ENCODE data around the gene NCR3LG1. TPM values are rescaled to one million over a fixed set of nuclear protein-coding genes. Genes with fewer than 3 reads are reported as not detected.

The NCR3LG1 gene
- total and polyA plus RNA-seq, 8 donors, result under 0.01 to 13.6 (median 4.1) TPM; not detected in 1

DNA sequence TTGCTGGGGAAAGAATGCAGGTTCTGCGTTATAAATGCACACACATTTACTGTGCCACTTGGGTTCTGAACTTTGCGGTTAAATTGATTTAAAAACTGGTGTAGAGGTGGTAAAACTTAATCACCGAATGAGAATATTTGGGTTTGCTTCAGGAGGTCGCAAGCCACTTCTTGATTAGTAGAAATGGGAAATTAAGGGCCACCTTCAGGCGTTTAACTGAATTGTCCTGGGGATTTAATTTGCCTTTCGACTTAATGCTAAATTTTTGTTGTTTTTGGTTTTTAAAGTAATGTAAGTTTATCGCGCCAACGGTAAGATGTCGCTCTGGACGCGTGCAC is 459 bp upstream of the NCR3LG1 start:
- TF ChIP-seq POLR2A (IDR thresholded peaks at IDR 0.05), result no peak
- TF ChIP-seq POLR2AphosphoS5 (IDR thresholded peaks at IDR 0.05), result no peak
- TF ChIP-seq CTCF (IDR thresholded peaks at IDR 0.05), result peak in 1 of 7 experiments; percentile 18

DNA sequence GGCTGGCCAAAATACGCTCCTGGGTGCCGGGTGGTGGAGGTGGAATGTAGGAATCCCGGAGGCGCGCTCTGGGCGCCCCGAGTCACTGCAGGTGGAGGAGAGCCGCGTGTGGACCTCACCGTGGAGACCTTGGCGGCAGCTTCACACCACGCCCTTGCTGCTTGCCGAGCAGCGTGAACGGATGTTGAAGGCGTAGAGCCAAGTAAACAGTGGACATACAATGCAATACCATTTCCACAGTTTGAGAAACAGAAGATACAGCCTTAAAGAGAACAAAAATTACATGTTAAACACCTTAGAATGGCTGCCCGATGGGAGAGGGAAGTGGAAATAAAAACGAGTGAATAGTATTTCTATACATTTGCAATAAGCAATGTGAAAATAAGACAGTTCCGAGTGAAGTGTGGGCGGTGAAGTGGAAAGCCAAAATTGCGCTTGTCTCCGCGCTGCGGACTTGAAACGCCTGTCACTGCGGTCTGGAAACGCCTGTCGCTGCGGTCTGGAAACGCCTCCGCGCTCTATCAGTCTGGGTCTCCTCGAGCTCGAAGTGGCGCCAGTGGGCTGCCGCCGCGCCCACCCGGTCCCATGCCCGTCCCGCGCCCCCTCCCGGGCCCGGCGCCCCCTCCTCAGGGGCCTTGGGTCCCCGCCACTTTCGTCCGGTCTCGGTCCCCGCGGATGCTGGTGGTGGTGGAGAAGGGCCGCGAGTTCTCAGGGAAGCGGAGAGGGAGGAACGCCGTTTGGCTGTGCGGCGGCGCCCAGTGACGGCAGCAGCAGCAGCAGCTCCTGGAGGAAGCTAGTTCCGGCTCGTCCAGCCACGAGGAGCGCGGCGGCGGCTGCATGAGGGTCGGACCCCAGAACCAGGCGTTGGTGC is 1.6 kb downstream of the NCR3LG1 start:
- H3K4me3 ChIP-seq, result peak overlapping the region; percentile 61 to 72 (median 68)
- WGBS, 5 donors, result 0% methylated on average over 46 to 69 of the region's 69 CpGs
- H3K36me3 ChIP-seq, result peaks cover 0 to 4% (median 0%) of the 10 kb centered on the region in 4 donors
- no peaks in the 10 kb centered on the region for H3K27me3 ChIP-seq
- H3K27ac ChIP-seq, result peak overlapping the region; percentile 52 to 91 (median 86)
- H3K4me1 ChIP-seq, result peaks cover 12 to 32% (median 28%) of the 10 kb centered on the region in 4 donors
- intact Hi-C loops (cut with DNase I; ENCODE audit: low total_unique reads), result no loop called here
- peak; percentile 73 to 93 for DNase-seq
- no peaks in the 10 kb centered on the region for H3K9me3 ChIP-seq
- TF ChIP-seq CTCF (IDR thresholded peaks at IDR 0.05) (no peak), POLR2AphosphoS5 (IDR thresholded peaks at IDR 0.05) (peak in 2 of 3 donors; percentile 45 to 52)

More for the DNA sequence above, 459 bp upstream of the NCR3LG1 start:
- H3K27me3 ChIP-seq, result no peaks in the 10 kb centered on the region
- intact Hi-C loops (cut with DNase I; ENCODE audit: low total_unique reads), result no loop called here
- H3K4me1 ChIP-seq, result peaks cover 12 to 32% (median 28%) of the 10 kb centered on the region in 4 donors
- H3K36me3 ChIP-seq, result no peaks in the 10 kb centered on the region
- no peaks in the 10 kb centered on the region for H3K9me3 ChIP-seq
- WGBS, 5 donors, result 18 to 24% (median 20%) methylated on average over 12 of the region's 12 CpGs
- DNase-seq, result no peak
- peak overlapping the region in 4 of 5 donors; percentile 48 to 91 (median 86) for H3K27ac ChIP-seq
- H3K4me3 ChIP-seq, result peak overlapping the region; percentile 61 to 72 (median 68)

GRCh38 chr11:17353821-17354600 is 2.4 kb downstream of the NCR3LG1 start:
- Histone ChIP-seq H3K27me3 (no peaks in the 10 kb centered on the region), H3K4me3 (peak overlapping the region; percentile 61 to 72 (median 68)), H3K36me3 (peaks cover 0 to 5% (median 0%) of the 10 kb centered on the region in 4 donors), H3K9me3 (no peaks in the 10 kb centered on the region), H3K4me1 (peaks cover 12 to 32% (median 28%) of the 10 kb centered on the region in 4 donors), H3K27ac (peak overlapping the region; percentile 52 to 91 (median 86))
- intact Hi-C loops (cut with DNase I; ENCODE audit: low total_unique reads), result no loop called here
- peak in 1 of 2 donors; percentile 5 for DNase-seq
- 7 to 11% (median 7%) methylated on average over 15 of the region's 15 CpGs for WGBS, 5 donors
- no peak for TF ChIP-seq POLR2AphosphoS5 (IDR thresholded peaks at IDR 0.05)
- no peak for TF ChIP-seq POLR2A (IDR thresholded peaks at IDR 0.05)
- TF ChIP-seq CTCF (IDR thresholded peaks at IDR 0.05), result no peak
- TF ChIP-seq EP300 (IDR thresholded peaks at IDR 0.05), result no peak

DNA sequence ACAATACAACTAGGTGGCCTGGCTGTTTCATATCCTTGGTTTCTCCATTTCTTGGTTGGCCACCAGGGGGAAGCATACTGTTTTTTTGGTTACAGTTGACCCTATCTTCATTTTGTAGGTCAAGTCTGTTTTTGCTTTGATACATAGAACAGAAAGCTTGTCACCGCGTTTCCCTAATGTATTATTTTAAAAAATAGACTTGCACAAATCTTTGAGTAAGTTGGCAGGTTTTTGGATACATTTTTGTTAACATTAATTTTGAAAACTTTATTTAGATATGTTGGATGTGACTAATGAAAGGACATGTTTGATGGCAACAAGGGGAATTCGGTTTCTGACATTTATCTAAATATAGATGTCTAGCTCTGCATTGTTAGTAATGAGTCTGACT is 3.0 kb downstream of the NCR3LG1 start:
- WGBS, 5 donors, result 40 to 50% (median 42%) methylated on average over 3 of the region's 3 CpGs
- intact Hi-C loops (cut with DNase I; ENCODE audit: low total_unique reads), result no loop called here
- peaks cover 0 to 11% (median 4%) of the 10 kb centered on the region in 4 donors for H3K36me3 ChIP-seq
- no peak overlapping the region for H3K27ac ChIP-seq
- H3K4me1 ChIP-seq, result peaks cover 12 to 32% (median 28%) of the 10 kb centered on the region in 4 donors
- no peaks in the 10 kb centered on the region for H3K27me3 ChIP-seq
- peak overlapping the region in 1 of 4 donors; percentile 61 for H3K4me3 ChIP-seq
- DNase-seq, result peak; percentile 73 to 87
- peak in 4 of 7 experiments; percentile 41 to 64 (median 56) for TF ChIP-seq CTCF (IDR thresholded peaks at IDR 0.05)
- no peak for TF ChIP-seq EP300 (IDR thresholded peaks at IDR 0.05)
- peaks cover 0 to 3% (median 0%) of the 10 kb centered on the region in 4 donors for H3K9me3 ChIP-seq
